ENCODE results near the gene CARD10. TPM values are rescaled to one million over a fixed set of nuclear protein-coding genes. Genes with fewer than 3 reads are reported as not detected.

The CARD10 gene
- total RNA-seq, 1 experiment from 2014 or later = 17.5 TPM

GRCh38 chr22:37525073-37525745 is 6.0 kb upstream of the CARD10 start (continued):
- TF ChIP-seq ZNF532 (CRISPR knock-in tag; IDR thresholded peaks at IDR 0.05; ENCODE audit: borderline replicate concordance) = no peak

GRCh38 chr22:37522482-37522881 is 3.3 kb upstream of the CARD10 start:
- ChIA-PET POLR2A (no interaction called here), CTCF (interaction anchor here (1.0 to 5.3 kb wide), 3 partner anchors 10 to 50 kb away, joined by 5 to 32 read pairs (median 7); no protein-coding TSS in a partner anchor)
- Mint-ChIP-seq H3K9me3 (no peaks in the 10 kb centered on the region), H3K27ac (no peak overlapping the region), H3K27me3 (ENCODE audit: low read depth) (peaks cover 34% of the 10 kb centered on the region), H3K4me3 (no peak overlapping the region), H3K36me3 (no peaks in the 10 kb centered on the region), H3K4me1 (peaks cover 11% of the 10 kb centered on the region)
- DNase-seq (ENCODE audit: low spot score) (no peak), ATAC-seq (no peak)
- TF ChIP-seq PRRX2 (CRISPR knock-in tag; IDR thresholded peaks at IDR 0.05) (no peak), ZSCAN18 (CRISPR knock-in tag; IDR thresholded peaks at IDR 0.05) (no peak), AFF4 (CRISPR knock-in tag; IDR thresholded peaks at IDR 0.05; ENCODE audit: borderline replicate concordance) (no peak), FOXK1 (CRISPR knock-in tag; IDR thresholded peaks at IDR 0.05) (no peak), SMAD3 (CRISPR knock-in tag; IDR thresholded peaks at IDR 0.05; ENCODE audit: borderline replicate concordance) (no peak), IRF2 (CRISPR knock-in tag; IDR thresholded peaks at IDR 0.05; ENCODE audit: borderline replicate concordance, low read depth) (no peak), NR3C1 (CRISPR knock-in tag; conservative IDR thresholded peaks at IDR 0.05; ENCODE audit: low read depth) (no peak), ZNF396 (CRISPR knock-in tag; IDR thresholded peaks at IDR 0.05; ENCODE audit: borderline replicate concordance) (no peak), ZNF219 (CRISPR knock-in tag; IDR thresholded peaks at IDR 0.05; ENCODE audit: borderline replicate concordance) (no peak), ZNF232 (CRISPR knock-in tag; IDR thresholded peaks at IDR 0.05) (no peak), EMX1 (CRISPR knock-in tag; IDR thresholded peaks at IDR 0.05) (no peak)

GRCh38 chr22:37521236-37521739 is 2.1 kb upstream of the CARD10 start:
- ATAC-seq (no peak), DNase-seq (ENCODE audit: low spot score) (no peak)
- peaks cover 11% of the 10 kb centered on the region for H3K4me1 Mint-ChIP-seq
- ChIA-PET CTCF (interaction anchor here (2.2 to 5.3 kb wide), 2 partner anchors 49 to 86 kb away, joined by 12 to 32 read pairs; no protein-coding TSS in a partner anchor), POLR2A (no interaction called here)
- H3K27ac Mint-ChIP-seq = no peak overlapping the region
- peaks cover 4% of the 10 kb centered on the region for H3K36me3 Mint-ChIP-seq
- H3K9me3 Mint-ChIP-seq = peaks cover 7% of the 10 kb centered on the region
- H3K4me3 Mint-ChIP-seq = no peak overlapping the region
- H3K27me3 Mint-ChIP-seq (ENCODE audit: low read depth) = peaks cover 34% of the 10 kb centered on the region
- TF ChIP-seq MYBL2 (CRISPR knock-in tag; IDR thresholded peaks at IDR 0.05) (no peak), MAX (CRISPR knock-in tag; IDR thresholded peaks at IDR 0.05) (no peak), ZNF138 (CRISPR knock-in tag; conservative IDR thresholded peaks at IDR 0.05) (no peak), IRF1 (CRISPR knock-in tag; IDR thresholded peaks at IDR 0.05) (no peak), CTCF (IDR thresholded peaks at IDR 0.05) (no peak), FOXP1 (CRISPR knock-in tag; IDR thresholded peaks at IDR 0.05; ENCODE audit: borderline replicate concordance) (no peak), ELF4 (CRISPR knock-in tag; IDR thresholded peaks at IDR 0.05; ENCODE audit: low read depth) (no peak), TCF7 (CRISPR knock-in tag; IDR thresholded peaks at IDR 0.05; ENCODE audit: low read depth) (no peak), GRHL2 (CRISPR knock-in tag; IDR thresholded peaks at IDR 0.05; ENCODE audit: insufficient replicate concordance, severe bottlenecking) (no peak)

Measured in WTC11 (cell line).